Spleen (tissue), 11 donors: ENCODE measurements around the gene SECISBP2. TPM values are rescaled to one million over a fixed set of nuclear protein-coding genes. Genes with fewer than 3 reads are reported as not detected.

Experiments used
- DNase-seq: peaks from one replicate; pipeline ENCODE4 v3.0.0-alpha.2; 2020
- H3K27ac ChIP-seq, 8 donors: fragments of 200-600 bp; sonication (generic) in 7 of 8; 1 replicate in 4 of 8; 2 replicates in 4 of 8; pipeline versions ENCODE4 v1.5.0 to v1.8.0; 2016 to 2021; ENCODE audit warnings: inconsistent platforms in 4 of 8, mild to moderate bottlenecking in 4 of 8, moderate library complexity in 1 of 8
- H3K27me3 ChIP-seq, 7 donors: fragments of 200-600 bp; sonication (generic) in 6 of 7; replicated peaks in 1 of 7; 1 replicate in 4 of 7; 2 replicates in 3 of 7; pipeline versions ENCODE4 v1.5.0 to v1.8.0; 2016 to 2021; ENCODE audit warnings: inconsistent platforms in 3 of 7, mild to moderate bottlenecking in 1 of 7
- H3K36me3 ChIP-seq, 6 donors: fragments of 200-600 bp; sonication (generic) in 5 of 6; 1 replicate in 4 of 6; 2 replicates in 2 of 6; pipeline versions ENCODE4 v1.5.0 to v1.8.0; 2016 to 2021; ENCODE audit warnings: inconsistent platforms in 2 of 6
- H3K4me1 ChIP-seq, 6 donors: fragments of 200-600 bp; sonication (generic) in 5 of 6; 1 replicate in 3 of 6; 2 replicates in 3 of 6; pipeline versions ENCODE4 v1.5.0 to v1.8.0; 2016 to 2021; ENCODE audit warnings: inconsistent platforms in 3 of 6
- H3K4me3 ChIP-seq, 8 donors: fragments of 200-600 bp; sonication (generic) in 7 of 8; 1 replicate in 4 of 8; 2 replicates in 4 of 8; pipeline versions ENCODE4 v1.5.0 to v1.8.0; 2016 to 2021; ENCODE audit warnings: inconsistent platforms in 4 of 8, mild to moderate bottlenecking in 4 of 8, moderate library complexity in 2 of 8
- H3K9me3 ChIP-seq, 8 donors: fragments of 200-600 bp; sonication (generic) in 7 of 8; 1 replicate in 4 of 8; 2 replicates in 4 of 8; pipeline versions ENCODE4 v1.5.0 to v1.8.0; 2016 to 2021; ENCODE audit warnings: inconsistent platforms in 4 of 8
- CTCF ChIP-seq, 11 experiments: fragments of 200-600 bp in 7 of 11; fragments of 450-650 bp in 4 of 11; sonication (generic) in 4 of 11; IDR thresholded peaks in 8 of 11; conservative IDR thresholded peaks in 3 of 11; 1 replicate in 7 of 11; 2 replicates in 4 of 11; pipeline versions ENCODE4 v1.4.0 to v1.8.0; 2016 to 2021; ENCODE audit warnings: antibody characterized with exemption in 11 of 11, inconsistent platforms in 4 of 11, mild to moderate bottlenecking in 1 of 11
- POLR2A ChIP-seq, 3 donors: fragments of 450-650 bp; IDR thresholded peaks; one replicate each; pipeline ENCODE4 v1.5.1; 2017; ENCODE audit warnings: antibody characterized with exemption in 3 of 3, mild to moderate bottlenecking in 1 of 3
- POLR2AphosphoS5 ChIP-seq, 3 donors: sonication (generic); formaldehyde crosslinking; IDR thresholded peaks; one replicate each; pipeline ENCODE4 v1.5.1; 2017; ENCODE audit warnings: antibody characterized with exemption in 3 of 3
- WGBS, 5 donors: extraction: QIAGEN DNeasy Blood & Tissue Kit in 3 of 5; methylation state at CpG; one replicate each; pipeline versions ENCODE4 v1.1.5 to v1.1.7; 2013 to 2018; 5-methylcytosine and 5-hydroxymethylcytosine counted together
- intact Hi-C: fragments of 100-400 bp; cut with DNase I; formaldehyde crosslinking; loops from one replicate; pipeline ENCODE4 v1.15.0; 2023; ENCODE audit warnings: low total_unique reads
- polyA plus RNA-seq, 3 donors: library from polyadenylated mRNA; stranded (reverse); fragments of 200-250 nt; gene quantifications; one replicate each; pipeline ENCODE4 v1.2.1, GENCODE V29; 2013
- total RNA-seq, 7 donors: library from RNA; depleted of rRNA in 3 of 7; stranded (reverse); fragments of >200 nt in 3 of 7; fragmentation: NEBNext Ultra II Directional in 4 of 7; extraction: Animal tissue kit (Norgen Biotek cat#: 25700) in 4 of 7; gene quantifications; one replicate each; pipeline versions ENCODE4 v1.1.0 to v1.2.1, GENCODE V29; 2016 to 2021
- donor health status: healthy with polysubstance abuse.
- donor health status: DM: no; HTN: no; CAD: no; lungs with moderate emphysema.
- donor health status: DM: no; HTN: no; CAD: no.
- donor health status: Bipolar disorder and iron deficiency.
- donor health status: healthy.
- donor health status: DM: no; HTN: no; CAD: no.
- donor health status: DM: yes; HTN: yes; CAD: no.

The SECISBP2 gene
- total and polyA plus RNA-seq, 10 donors, result 20.7 to 117 (median 82.3) TPM

- Histone ChIP-seq H3K4me1 (peaks cover 18 to 61% (median 42%) of the 10 kb centered on the region in 6 donors), H3K36me3 (peaks cover 0 to 27% (median 8%) of the 10 kb centered on the region in 6 donors), H3K9me3 (no peaks in the 10 kb centered on the region), H3K27ac (peak overlapping the region in 4 of 8 donors; percentile 5 to 99 (median 98)), H3K27me3 (no peaks in the 10 kb centered on the region), H3K4me3 (peak overlapping the region; percentile 4 to 95 (median 76))
- intact Hi-C loops, result no loop called here
- no peak for DNase-seq
- TF ChIP-seq POLR2A (IDR thresholded peaks at IDR 0.05) (no peak), CTCF (IDR thresholded peaks at IDR 0.05 in 8 of 11, conservative IDR thresholded peaks at IDR 0.05 in 3 of 11) (no peak), POLR2AphosphoS5 (IDR thresholded peaks at IDR 0.05) (no peak)
- WGBS, 5 donors, result 0 to 2% (median 0%) methylated on average over 8 of the region's 8 CpGs
Observed at GRCh38 chr9:89312222-89312571, 6.1 kb upstream of the SECISBP2 start.

DNA sequence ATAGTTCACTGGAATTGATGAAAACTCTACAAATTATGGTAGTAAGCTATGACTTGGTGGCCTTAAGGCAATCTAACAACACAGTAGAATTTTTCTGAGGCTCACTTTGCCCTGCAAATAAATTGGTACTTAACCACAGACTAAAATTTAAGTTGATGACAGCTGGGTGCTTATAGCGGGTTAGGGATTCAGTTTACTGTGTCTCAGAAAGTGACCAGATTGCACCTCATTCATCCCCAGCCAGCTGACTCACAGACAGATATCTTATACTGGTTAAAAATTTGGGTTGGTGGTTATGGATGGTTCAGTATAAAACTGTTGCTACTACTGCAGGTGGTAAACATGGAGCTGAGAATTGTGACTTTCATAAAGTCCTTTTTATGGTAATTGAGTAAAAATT lies 4.5 kb upstream of the SECISBP2 start:
- H3K9me3 ChIP-seq, result no peaks in the 10 kb centered on the region
- peaks cover 21 to 68% (median 53%) of the 10 kb centered on the region in 6 donors for H3K4me1 ChIP-seq
- no peaks in the 10 kb centered on the region for H3K27me3 ChIP-seq
- H3K4me3 ChIP-seq, result peak overlapping the region in 1 of 8 donors; percentile 6
- no peak for DNase-seq
- TF ChIP-seq POLR2AphosphoS5 (IDR thresholded peaks at IDR 0.05), result no peak
- no peak for TF ChIP-seq POLR2A (IDR thresholded peaks at IDR 0.05)
- TF ChIP-seq CTCF (IDR thresholded peaks at IDR 0.05 in 8 of 11, conservative IDR thresholded peaks at IDR 0.05 in 3 of 11), result no peak
- intact Hi-C loops, result no loop called here
- WGBS, 5 donors, result 46 to 91% (median 71%) methylated on average over 1 of the region's 1 CpG
- peaks cover 0 to 30% (median 9%) of the 10 kb centered on the region in 6 donors for H3K36me3 ChIP-seq
- H3K27ac ChIP-seq, result peak overlapping the region in 2 of 8 donors; percentile 2 to 9

GRCh38 chr9:89314955-89315354 lies 3.3 kb upstream of the SECISBP2 start:
- Histone ChIP-seq H3K9me3 (no peaks in the 10 kb centered on the region), H3K4me3 (no peak overlapping the region), H3K27me3 (no peaks in the 10 kb centered on the region), H3K27ac (no peak overlapping the region), H3K36me3 (peaks cover 0 to 34% (median 9%) of the 10 kb centered on the region in 6 donors), H3K4me1 (peaks cover 25 to 68% (median 54%) of the 10 kb centered on the region in 6 donors)
- DNase-seq, result no peak
- WGBS, 5 donors, result 85 to 96% (median 94%) methylated on average over 1 of the region's 1 CpG
- intact Hi-C loops, result no loop called here
- TF ChIP-seq CTCF (IDR thresholded peaks at IDR 0.05 in 8 of 11, conservative IDR thresholded peaks at IDR 0.05 in 3 of 11) (no peak), POLR2AphosphoS5 (IDR thresholded peaks at IDR 0.05) (no peak), POLR2A (IDR thresholded peaks at IDR 0.05) (no peak)

DNA sequence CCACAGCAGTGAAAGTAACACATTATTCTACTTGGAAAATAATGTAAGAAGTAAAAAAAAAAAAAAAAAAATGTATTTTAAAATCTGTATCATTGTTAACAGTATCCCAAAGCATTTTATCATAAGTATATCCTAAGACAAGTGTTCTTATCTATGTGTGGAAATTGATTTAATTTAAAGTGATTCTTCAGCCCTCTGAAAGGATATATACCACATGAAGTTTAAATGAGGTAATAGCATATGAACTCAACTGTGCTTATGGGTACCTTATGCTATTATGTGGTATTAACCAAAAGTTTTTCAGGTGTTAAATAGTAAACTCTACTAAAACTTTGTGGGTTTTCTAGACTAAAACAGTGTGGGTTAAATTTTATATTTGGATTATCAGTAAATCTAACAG lies 2.8 kb upstream of the SECISBP2 start:
- TF ChIP-seq CTCF (IDR thresholded peaks at IDR 0.05 in 8 of 11, conservative IDR thresholded peaks at IDR 0.05 in 3 of 11) (no peak), POLR2A (IDR thresholded peaks at IDR 0.05) (no peak), POLR2AphosphoS5 (IDR thresholded peaks at IDR 0.05) (no peak)
- Histone ChIP-seq H3K36me3 (peaks cover 0 to 40% (median 9%) of the 10 kb centered on the region in 6 donors), H3K4me1 (peaks cover 26 to 71% (median 57%) of the 10 kb centered on the region in 6 donors), H3K27ac (no peak overlapping the region), H3K9me3 (no peaks in the 10 kb centered on the region), H3K4me3 (no peak overlapping the region), H3K27me3 (no peaks in the 10 kb centered on the region)
- intact Hi-C loops, result no loop called here
- no peak for DNase-seq
